Panc1 (cell line): ENCODE measurements around the gene TMEM205. TPM values are rescaled to one million over a fixed set of nuclear protein-coding genes. Genes with fewer than 3 reads are reported as not detected.

Source experiments
- ATAC-seq: fragments of 200-7000 bp; cut with Tn5 transposase; 2 replicates; pipeline ENCODE4 v1.9.1; 2020; ENCODE audit warnings: mild to moderate bottlenecking, moderate library complexity
- BruUV-seq: library from RNA; stranded (reverse); fragments of 400-500 nt; replicated peaks from 2 replicates; lab custom pipeline; 2021; lab: Mats Ljungman, UMichigan
- CTCF ChIA-PET: fragments of 300-600 bp; sonication (Branson Sonifier 250); formaldehyde crosslinking; loops from one replicate; lab custom pipeline; 2022; ENCODE audit warnings: antibody characterized with exemption; lab: Charles Lee
- POLR2A ChIA-PET: fragments of 300-600 bp; sonication (Branson Sonifier 250); formaldehyde crosslinking; loops from one replicate; lab custom pipeline; 2022; ENCODE audit warnings: antibody characterized with exemption; lab: Charles Lee
- DNase-seq: peaks from one replicate; pipeline ENCODE4 v3.0.0-alpha.2; 2010; ENCODE audit warnings: low read depth, low spot score
- H3K27ac ChIP-seq: 2 replicates; pipeline ENCODE4 v1.5.1; 2011; ENCODE audit warnings: mild to moderate bottlenecking, low read length, inconsistent platforms
- H3K27me3 ChIP-seq: fragments of 200-500 bp; sonication (Bioruptor generic); 2 replicates; pipeline ENCODE4 v1.6.0; 2014; ENCODE audit warnings: low read length, inconsistent platforms; ENCODE audit not compliant: control insufficient read depth, insufficient read depth
- H3K36me3 ChIP-seq: fragments of 200-500 bp; sonication (Bioruptor generic); 2 replicates; pipeline ENCODE4 v1.5.1; 2014; ENCODE audit warnings: inconsistent platforms, mild to moderate bottlenecking, low read length, moderate library complexity; ENCODE audit not compliant: control insufficient read depth, insufficient read depth
- H3K4me1 ChIP-seq: 2 replicates; pipeline ENCODE4 v1.5.1; 2011; ENCODE audit warnings: inconsistent platforms, mild to moderate bottlenecking, low read length, moderate library complexity; ENCODE audit not compliant: control insufficient read depth, insufficient read depth
- H3K4me3 ChIP-seq, 2 experiments: 2 replicates each; pipeline ENCODE4 v1.5.1; 2011 to 2012; ENCODE audit warnings: low read depth in 2 of 2, low read length in 2 of 2, mild to moderate bottlenecking in 2 of 2, inconsistent platforms in 1 of 2, moderate library complexity in 1 of 2
- H3K9me3 ChIP-seq: fragments of 200-500 bp; sonication (Bioruptor generic); 2 replicates; pipeline ENCODE4 v1.5.1; 2014; ENCODE audit warnings: low read depth, mild to moderate bottlenecking, inconsistent platforms, low read length, moderate library complexity; ENCODE audit not compliant: control insufficient read depth, insufficient read depth
- CTCF ChIP-seq: fragments of 450-650 bp; IDR thresholded peaks from 2 replicates; pipeline ENCODE4 v1.5.1; 2017; ENCODE audit warnings: mild to moderate bottlenecking
- POLR2AphosphoS5 ChIP-seq: IDR thresholded peaks from 2 replicates; pipeline ENCODE4 v1.6.1; 2012; ENCODE audit warnings: mild to moderate bottlenecking, low read depth, low read length, moderate library complexity
- SIN3A ChIP-seq: IDR thresholded peaks from 2 replicates; pipeline ENCODE4 v1.6.1; 2012; ENCODE audit warnings: low read depth, mild to moderate bottlenecking, low read length, moderate library complexity, borderline replicate concordance; ENCODE audit not compliant: insufficient read depth
- TCF7L2 ChIP-seq: IDR thresholded peaks from 2 replicates; pipeline ENCODE4 v1.6.1; 2011; ENCODE audit warnings: mild to moderate bottlenecking, low read depth, low read length, inconsistent platforms
- in situ Hi-C: cut with HindIII; loops from 2 replicates; pipeline ENCODE4 v1.10.0; 2016; ENCODE audit warnings: low sequenced_read_pairs, low pct_unique_long_range_greater_than_20kb
- intact Hi-C: fragments of 100-400 bp; cut with micrococcal nuclease; formaldehyde crosslinking; loops from one replicate; pipeline ENCODE4 v1.10.0; 2022; ENCODE audit not compliant: unreplicated experiment
- total RNA-seq: library from RNA; stranded (reverse); gene quantifications from one replicate; pipeline ENCODE4 v1.2.1, GENCODE V29; 2021; ENCODE audit not compliant: unreplicated experiment
- TF ChIP-seq, protein P1 (sequence below), 2 experiments: IDR thresholded peaks; 2 replicates each; pipeline ENCODE4 v1.6.1; 2011 to 2012; ENCODE audit warnings: low read depth in 2 of 2, control low read depth in 1 of 2, low read length in 1 of 2, mild to moderate bottlenecking in 1 of 2, moderate library complexity in 1 of 2; ENCODE audit not compliant: insufficient read depth in 1 of 2

TMEM205 gene
- total RNA-seq, 1 experiment from 2014 or later = 133 TPM

DNA sequence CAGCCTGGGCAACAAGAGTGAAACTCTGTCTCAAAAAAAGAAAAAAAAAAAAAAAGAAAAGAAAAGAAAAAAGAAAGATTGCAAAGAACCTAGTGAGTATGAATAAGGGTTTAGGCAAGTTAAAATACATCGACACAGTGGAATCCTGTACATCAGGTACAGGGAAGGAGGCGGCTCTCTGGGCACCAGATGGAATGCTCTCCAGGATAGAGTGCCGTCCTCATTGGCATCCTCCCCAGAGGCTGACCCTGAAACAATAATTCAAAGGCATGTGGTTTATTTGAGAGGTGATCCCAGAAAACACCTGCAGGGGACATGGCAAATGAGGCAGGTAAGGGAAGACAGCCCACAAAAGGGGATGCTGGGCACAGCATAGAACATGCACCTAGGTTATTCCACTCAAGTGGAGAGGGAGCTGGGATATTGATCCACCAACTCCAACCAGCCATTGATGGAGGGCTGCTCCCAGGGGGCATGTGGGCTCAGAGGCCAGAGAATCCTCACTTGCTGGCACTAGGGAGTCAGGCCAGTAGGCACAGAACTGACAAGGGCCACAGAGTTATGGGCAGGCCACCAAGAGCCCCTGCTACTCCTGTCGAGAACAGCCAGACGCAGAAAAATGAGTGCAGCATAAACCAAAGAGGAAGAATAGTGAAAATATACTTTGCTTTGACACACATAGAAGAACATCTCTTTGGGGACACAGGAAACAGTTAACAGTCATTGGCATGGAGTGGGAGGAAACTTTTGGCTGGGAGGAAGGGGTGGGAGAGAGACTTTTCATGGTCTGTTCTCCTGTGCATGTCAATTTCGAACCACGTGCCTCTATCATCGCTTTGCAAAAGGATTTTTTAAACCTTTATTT, 45.9 kb downstream of the TMEM205 start:
- DNase-seq (no peak), ATAC-seq (no peak)
- ChIA-PET CTCF (no interaction called here), POLR2A (no interaction called here)
- in situ Hi-C loops (loop anchor here (25.0 kb wide), 1 partner anchor 262 kb away; the partner anchor contains the start of gene ELOF1), intact Hi-C loops (no loop called here)
- BruUV-seq = no TSS peak
- H3K27me3 ChIP-seq = no peaks in the 10 kb centered on the region
- H3K4me1 ChIP-seq = no peaks in the 10 kb centered on the region
- no peaks in the 10 kb centered on the region for H3K9me3 ChIP-seq
- no peak overlapping the region for H3K4me3 ChIP-seq
- H3K27ac ChIP-seq = no peak overlapping the region
- TF ChIP-seq CTCF (no peak), POLR2AphosphoS5 (no peak), TCF7L2 (no peak), SIN3A (no peak)
- TF ChIP-seq, protein P1, sequence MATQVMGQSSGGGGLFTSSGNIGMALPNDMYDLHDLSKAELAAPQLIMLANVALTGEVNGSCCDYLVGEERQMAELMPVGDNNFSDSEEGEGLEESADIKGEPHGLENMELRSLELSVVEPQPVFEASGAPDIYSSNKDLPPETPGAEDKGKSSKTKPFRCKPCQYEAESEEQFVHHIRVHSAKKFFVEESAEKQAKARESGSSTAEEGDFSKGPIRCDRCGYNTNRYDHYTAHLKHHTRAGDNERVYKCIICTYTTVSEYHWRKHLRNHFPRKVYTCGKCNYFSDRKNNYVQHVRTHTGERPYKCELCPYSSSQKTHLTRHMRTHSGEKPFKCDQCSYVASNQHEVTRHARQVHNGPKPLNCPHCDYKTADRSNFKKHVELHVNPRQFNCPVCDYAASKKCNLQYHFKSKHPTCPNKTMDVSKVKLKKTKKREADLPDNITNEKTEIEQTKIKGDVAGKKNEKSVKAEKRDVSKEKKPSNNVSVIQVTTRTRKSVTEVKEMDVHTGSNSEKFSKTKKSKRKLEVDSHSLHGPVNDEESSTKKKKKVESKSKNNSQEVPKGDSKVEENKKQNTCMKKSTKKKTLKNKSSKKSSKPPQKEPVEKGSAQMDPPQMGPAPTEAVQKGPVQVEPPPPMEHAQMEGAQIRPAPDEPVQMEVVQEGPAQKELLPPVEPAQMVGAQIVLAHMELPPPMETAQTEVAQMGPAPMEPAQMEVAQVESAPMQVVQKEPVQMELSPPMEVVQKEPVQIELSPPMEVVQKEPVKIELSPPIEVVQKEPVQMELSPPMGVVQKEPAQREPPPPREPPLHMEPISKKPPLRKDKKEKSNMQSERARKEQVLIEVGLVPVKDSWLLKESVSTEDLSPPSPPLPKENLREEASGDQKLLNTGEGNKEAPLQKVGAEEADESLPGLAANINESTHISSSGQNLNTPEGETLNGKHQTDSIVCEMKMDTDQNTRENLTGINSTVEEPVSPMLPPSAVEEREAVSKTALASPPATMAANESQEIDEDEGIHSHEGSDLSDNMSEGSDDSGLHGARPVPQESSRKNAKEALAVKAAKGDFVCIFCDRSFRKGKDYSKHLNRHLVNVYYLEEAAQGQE (IDR thresholded peaks at IDR 0.05; ENCODE audit: insufficient read depth in 1 of 2, low read depth in 2 of 2, low read length in 1 of 2) = no peak
- H3K36me3 ChIP-seq = no peaks in the 10 kb centered on the region

DNA sequence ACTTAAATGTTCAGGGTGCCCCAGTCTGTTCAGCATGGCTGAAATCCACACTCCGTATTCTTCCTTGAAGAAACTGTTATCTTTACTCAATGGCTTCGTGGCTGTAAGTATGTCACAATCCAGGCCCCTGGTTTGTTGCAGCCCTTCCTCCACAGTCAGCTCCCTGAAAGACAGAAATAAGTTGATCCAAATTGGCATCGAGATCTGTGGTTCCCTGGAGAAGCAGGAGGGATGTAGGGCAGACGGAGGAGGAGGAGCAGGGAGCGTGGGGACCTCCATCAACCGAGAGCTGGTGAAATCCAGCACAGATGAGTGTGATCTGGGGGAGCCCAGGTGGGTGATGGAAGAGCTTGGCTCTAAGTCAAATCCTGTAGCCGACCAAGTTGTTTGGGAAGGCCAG, 49.8 kb downstream of the TMEM205 start:
- intact Hi-C loops = no loop called here
- Histone ChIP-seq H3K27me3 (no peaks in the 10 kb centered on the region), H3K4me3 (no peak overlapping the region), H3K4me1 (no peaks in the 10 kb centered on the region; the same call in 1 of the 2 replicates), H3K27ac (no peak overlapping the region), H3K9me3 (no peaks in the 10 kb centered on the region), H3K36me3 (no peaks in the 10 kb centered on the region)
- no TSS peak for BruUV-seq
- no peak for DNase-seq
- ChIA-PET POLR2A (interaction anchor here (0.7 kb wide), 1 partner anchor 119 kb away, joined by 6 read pairs; no protein-coding TSS in a partner anchor), CTCF (no interaction called here)
- TF ChIP-seq TCF7L2 (no peak), CTCF (no peak), SIN3A (no peak), POLR2AphosphoS5 (no peak)
- TF ChIP-seq, protein P1 (IDR thresholded peaks at IDR 0.05; ENCODE audit: insufficient read depth in 1 of 2, low read depth in 2 of 2, low read length in 1 of 2) = no peak
- in situ Hi-C loops = no loop called here
- no peak for ATAC-seq
